GM19463 (cell line): ENCODE data around the gene PPP6R2.

Experiments
- ATAC-seq: cut with Tn5 transposase; IDR thresholded peaks from one replicate; pipeline ENCODE4 v1.9.1; 2021; ENCODE audit warnings: mild to moderate bottlenecking, moderate library complexity; ENCODE audit not compliant: unreplicated experiment

The PPP6R2 gene

DNA sequence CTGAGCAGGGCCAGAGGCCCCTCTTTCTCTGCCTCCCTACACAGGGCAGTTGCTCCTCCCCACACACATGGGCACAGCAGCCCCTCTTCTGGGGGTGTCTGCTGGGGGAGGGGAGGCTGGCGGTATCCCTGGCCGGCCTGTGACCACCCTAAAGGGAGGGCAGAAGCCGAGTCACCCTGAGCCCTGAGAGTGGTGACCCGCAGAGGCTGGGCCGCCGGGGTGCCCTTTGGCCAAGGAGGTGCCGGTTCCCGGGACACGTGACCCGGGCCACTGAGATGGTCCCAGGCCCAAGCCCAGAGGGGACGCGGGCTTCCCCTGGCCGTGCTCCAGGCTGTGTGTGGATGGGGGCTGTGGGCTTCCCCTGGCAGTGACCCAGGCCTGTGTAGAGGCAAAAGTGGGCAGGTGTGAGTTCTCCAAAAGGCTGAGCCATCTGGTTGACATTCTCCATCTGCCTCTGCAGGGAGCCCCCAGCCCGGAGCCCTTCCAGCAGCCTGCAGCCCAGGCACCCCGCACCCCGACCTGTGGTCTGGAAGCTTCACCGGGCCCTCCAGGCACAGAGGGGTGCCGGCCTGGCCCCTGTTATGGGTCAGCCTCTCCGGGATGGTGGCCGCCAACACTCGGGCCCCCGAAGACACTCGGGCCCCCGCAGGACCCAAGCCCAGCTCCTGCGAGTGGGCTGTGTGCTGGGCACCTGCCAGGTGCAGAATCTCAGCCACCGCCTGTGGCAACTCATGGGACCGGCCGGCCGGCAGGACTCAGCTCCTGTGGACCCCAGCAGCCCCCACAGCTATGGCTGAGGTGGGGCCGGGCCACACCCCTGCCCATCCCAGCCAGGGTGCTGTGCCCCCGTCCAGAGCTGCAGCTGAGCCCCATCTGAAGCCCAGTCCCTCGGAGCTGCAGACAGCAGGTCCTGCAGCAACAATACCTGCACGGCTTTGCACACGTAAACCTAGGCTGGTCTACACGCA is 139.3 kb downstream of the PPP6R2 start:
- ATAC-seq: no peak

DNA sequence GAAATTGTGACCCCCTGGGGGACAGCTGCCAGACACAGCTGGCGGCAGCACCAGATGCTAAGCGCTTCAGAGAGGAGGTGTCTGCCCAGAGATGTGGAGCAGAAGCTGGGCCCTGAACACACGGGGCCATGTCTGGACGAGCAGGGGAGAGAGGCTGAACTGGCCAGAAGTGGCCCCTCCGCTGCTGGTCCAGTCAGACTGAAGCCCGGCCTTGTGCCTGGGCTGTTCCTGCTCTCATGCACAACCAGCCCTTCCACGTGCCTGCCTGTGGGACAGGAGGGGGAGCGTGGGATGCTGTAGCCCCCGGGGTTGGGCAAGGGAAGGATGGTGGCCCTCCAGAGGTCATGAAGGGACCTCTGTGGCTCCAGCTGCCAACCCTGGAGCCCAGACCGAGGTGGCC is 140.0 kb downstream of the PPP6R2 start:
- ATAC-seq: no peak

DNA sequence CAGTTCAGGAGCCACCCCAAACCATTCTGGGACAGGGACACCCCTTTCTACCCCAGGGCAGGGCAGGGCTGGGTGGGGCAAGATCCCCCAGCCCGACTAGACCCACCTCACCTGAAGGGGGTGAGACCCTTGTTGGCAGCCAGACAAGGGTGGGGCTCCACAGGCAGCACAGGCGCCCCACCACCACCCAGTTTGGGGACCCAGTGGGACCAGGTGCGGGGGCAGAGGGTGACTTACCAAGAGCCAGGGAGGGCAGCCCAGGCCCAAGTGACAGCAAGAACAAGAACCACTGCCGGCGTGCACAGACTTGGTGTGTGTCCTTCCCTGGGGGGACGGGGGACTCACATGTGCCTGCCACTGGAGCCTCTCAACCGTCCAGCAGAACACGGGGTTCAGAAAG is 140.4 kb downstream of the PPP6R2 start:
- no peak for ATAC-seq

DNA sequence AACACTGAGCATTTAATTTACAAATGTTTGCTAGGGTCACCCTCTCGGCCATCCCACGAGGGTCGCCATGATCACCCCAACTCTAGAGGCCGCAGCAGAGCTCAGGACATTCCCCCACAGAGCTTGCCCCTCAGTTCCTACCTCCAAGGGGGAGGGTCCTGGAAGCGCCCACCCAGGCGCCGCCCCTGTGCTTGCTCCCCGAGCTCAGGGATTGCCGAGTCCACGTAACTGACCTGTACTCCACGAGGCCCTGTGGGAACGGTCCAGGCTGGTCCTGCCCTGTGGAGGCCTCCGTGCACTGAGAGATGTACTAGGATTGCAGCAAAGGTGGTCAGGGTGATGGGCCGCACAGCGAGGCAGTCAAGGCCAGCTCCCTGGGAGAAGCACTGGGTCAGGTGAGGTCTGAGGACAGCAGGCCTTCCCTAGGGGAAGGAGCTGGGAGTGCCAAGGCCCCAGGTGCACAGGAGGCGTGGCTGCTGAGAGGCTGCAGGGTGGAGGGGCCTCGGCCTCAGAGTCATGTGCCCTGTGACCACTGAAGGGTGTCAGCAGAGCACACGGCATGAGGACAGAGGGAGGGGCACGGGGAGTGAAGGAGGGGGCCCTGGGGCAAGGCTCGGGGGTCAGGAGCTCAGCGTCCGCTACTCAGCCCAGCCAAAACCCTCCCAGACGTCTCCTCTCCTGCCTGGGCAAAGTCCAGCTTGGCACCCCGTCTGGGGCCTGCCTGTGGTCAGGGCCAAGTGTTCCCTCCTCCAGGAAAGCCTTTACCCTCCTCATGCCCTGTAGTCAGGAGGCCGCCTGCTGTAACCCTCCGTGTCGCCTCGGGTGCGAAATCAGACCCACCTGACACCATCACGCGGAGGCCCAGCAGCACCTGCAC is 141.1 kb downstream of the PPP6R2 start:
- no peak for ATAC-seq

DNA sequence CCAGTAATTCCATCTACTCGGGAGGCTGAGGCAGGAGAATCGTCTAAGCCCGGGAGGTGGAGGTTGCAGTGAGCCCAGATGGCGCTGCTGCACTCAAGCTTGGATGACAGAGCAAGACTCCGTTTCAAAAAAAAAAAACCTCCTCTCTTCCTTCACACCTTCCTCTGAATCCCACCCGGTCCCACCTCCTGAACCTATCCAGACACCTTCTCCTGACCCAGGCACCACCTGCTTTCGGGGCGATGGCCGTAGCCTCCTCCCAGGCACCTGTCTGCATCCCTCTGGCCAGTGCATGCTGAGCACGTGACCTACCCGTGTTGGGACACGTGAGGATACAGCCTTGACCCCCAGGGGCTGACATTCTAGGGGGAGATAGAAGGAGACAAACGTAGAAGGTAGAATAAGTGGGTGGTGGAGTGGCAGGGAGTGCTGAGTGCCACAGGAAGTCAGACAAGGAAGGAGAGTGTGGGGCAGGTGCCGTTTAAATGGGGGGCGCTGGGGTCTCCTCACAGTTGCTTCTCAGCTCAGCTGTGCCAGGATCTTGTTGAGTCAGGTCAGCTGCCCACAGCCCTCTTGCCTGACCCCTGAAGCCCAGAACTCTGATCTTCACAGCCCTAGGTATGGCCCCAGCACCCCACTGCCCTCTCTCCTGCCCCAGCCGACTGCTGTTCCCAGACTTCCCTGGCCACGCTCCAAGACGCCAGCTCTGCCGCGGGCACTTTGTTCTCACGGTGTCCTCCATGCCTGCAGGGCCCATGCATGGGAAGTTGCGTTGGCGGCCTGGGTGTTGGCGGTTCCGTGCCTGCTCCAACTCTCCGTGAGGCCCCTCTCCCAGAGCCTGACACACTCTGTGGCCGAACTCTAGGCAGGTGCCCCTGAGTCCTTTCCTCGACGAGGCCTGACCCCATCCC is 142.3 kb downstream of the PPP6R2 start:
- ATAC-seq: no peak

DNA sequence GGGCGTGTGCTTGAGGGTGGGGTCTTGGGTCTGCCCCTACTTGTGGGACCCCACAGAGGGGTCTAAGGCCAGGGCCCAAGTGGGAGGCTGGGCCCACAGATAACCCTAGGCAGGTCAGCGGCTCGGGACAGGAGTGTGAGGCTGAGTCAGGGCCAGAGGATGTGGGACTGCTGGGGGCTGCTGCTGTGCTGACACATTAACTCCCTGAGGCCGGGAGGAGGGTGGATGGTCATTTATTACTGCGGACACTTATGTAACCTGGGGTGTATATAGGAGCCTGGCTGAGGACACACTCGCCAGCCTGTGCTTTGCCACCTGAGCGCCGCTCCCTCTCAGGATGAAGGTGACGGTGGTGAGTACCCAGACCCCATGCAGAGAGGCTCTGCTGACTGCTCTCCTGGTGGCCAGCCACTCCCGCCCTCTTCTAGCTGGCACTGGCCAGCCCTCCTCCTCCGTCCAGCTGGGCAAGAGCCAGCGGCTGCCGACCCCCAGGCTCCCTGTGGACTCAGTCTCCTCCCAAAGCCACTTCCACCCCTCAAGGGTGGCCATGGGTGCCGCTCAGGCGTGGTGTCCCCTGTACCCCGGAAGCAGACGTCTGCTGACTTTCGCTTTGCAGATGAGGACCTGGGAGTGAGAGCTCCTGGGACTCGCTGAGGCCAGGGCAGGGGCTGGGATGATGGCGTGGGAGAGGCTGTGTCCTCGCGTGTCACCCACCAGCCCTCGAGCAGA is 143.6 kb downstream of the PPP6R2 start, which contains the start of gene MIOX:
TSS of gene MIOX (plus strand) at position 299 of the 729 bp plus-strand sequence. CDS start at position 338, 39 bp downstream.
- no peak for ATAC-seq

DNA sequence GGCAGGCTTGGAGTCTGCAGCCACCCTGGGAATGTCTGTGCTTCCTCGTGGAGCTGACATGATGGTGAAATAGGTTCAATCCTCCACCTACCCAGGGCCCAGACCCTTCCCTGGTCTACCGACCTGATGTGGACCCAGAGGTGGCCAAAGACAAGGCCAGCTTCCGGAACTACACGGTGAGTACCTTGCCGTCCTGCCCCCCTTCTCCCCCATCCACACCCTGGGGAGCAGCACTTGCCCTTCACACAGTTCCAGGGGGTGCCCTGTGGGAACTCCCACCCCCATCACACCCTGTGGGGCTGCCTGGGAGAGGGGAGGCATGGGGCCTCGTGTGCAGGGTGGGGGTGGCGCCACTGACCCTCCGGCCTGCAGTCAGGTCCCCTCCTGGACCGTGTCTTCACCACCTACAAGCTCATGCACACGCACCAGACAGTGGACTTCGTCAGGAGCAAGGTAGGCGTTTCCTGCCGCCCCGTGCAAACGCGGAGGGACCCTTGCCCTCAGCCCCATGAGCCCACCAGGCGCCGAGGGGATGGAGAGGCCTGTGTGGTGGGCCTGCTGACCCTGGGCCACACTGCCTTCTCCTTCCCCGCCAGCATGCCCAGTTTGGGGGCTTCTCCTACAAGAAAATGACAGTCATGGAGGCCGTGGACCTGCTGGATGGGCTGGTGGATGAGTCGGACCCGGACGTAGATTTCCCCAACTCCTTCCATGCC is 144.3 kb downstream of the PPP6R2 start:
- no peak for ATAC-seq

DNA sequence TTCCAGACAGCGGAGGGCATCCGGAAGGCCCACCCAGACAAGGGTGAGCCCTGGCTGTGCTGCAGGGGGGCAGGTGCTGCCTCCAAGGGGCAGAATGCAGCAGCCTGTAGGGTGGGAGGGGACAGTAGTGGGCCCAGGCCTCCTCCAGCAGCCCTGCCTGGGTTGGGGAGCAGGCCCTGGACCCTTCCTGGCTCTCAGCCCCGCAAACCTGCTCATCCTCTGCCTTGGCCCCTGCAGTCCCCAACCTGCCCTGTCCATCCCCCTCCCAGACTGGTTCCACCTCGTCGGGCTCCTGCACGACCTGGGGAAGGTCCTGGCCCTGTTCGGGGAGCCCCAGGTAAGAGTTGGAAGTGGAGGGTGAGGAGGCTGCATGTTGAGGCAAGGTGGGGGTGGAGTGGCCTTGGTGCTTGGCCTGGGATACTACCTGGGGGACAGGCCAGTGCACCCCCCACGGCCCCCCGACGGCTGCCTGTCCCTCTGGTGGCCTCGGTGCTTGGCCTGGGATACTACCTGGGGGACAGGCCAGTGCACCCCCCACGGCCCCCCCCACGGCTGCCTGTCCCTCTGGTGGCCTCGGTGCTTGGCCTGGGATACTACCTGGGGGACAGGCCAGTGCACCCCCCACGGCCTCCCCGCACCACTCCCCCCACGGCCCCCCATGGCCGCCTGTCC is 145.0 kb downstream of the PPP6R2 start:
- ATAC-seq: no peak

DNA sequence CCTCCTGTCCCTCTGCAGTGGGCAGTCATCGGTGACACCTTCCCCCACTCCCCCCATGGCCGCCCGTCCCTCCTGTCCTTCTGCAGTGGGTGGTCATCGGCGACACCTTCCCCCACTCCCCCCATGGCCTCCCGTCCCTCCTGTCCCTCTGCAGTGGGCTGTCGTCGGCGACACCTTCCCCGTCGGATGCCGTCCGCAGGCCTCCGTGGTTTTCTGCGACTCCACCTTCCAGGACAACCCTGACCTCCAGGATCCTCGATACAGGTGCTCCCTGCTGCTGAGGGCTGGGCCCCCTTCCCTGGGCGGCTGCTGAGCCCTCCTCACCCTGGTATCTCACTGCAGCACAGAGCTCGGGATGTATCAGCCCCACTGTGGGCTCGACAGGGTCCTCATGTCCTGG is 145.8 kb downstream of the PPP6R2 start:
- ATAC-seq: no peak

DNA sequence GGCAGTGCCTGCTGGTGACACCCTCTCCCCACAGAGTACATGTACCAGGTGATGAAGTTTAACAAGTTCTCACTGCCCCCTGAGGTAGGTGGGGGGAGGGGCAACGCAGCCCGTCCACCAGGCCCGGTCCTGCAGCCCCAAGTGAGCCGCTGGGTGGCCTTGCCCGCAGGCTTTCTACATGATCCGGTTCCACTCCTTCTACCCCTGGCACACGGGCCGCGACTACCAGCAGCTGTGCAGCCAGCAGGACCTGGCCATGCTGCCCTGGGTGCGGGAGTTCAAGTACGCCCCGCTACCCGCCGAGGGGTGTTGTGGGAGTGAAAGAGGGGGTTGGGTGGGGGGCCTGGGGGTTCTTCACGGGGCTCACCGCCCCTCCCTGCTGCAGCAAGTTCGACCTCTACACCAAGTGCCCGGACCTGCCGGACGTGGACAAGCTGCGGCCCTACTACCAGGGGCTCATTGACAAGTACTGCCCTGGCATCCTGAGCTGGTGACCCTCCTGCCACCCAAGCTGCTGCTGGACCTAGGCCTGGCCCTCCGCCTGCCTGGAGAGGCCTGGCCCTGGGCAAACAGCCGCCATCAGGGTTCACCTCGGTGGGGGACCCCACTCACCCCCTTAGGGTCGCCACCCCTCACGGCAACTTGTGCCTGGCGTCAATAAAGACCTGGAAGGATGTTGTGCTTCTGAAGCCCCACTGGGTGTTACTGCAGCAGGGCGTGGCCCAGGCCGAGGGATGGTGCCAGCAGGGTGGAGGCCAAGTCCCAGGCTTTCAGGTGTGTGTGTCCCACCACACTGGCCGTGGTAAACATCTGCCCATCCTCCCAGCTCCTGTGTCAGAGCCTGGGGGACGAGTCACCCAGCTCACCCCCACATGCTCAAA is 146.5 kb downstream of the PPP6R2 start:
- ATAC-seq: no peak

DNA sequence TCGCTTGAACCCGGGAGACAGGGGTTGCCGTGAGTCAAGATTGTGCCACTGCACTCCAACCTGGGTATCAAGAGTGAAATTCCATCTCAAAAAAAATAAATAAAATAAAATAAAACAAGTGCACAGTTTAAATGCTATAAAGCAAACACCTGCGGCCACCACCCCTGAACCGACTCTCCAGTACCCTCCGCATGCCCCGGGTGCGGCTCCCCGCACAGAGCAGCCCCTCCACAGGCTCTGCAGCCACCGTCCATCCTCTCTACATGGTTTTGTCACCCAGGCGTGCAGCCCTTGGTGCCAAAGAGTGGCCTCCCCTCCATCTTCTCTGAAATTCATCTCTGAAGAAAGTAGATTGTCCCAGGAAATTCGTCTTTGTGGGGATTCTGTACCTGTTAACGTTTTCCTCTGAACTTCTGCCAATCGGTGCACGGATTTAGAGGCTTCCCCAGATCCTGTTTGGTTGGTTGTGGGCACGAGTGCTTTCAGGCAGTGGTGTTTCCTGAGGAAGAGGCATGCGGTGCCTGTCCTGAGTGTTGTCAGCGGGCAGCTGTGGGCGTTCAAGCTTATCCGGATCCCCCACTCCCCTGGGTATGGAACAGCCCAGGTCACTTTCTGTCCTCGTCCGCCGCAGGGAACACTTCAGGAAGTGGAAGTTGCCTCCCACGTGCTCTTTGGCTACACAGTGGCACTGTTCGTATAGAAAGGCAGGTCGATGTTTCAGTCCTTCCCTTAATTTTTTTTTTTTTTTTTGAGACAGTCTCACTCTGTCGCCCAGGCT is 147.6 kb downstream of the PPP6R2 start:
- ATAC-seq: no peak
